Measurements from ENCODE around the gene SAA4.
A peak's percentile ranks its signal among the peaks of the same experiment; 100 is the strongest.
"Not testable (repeated sequence)": the region's sequence is repeated elsewhere in the genome, so short reads cannot be mapped to it uniquely, and the experiment has no call there.

Gene SAA4

DNA sequence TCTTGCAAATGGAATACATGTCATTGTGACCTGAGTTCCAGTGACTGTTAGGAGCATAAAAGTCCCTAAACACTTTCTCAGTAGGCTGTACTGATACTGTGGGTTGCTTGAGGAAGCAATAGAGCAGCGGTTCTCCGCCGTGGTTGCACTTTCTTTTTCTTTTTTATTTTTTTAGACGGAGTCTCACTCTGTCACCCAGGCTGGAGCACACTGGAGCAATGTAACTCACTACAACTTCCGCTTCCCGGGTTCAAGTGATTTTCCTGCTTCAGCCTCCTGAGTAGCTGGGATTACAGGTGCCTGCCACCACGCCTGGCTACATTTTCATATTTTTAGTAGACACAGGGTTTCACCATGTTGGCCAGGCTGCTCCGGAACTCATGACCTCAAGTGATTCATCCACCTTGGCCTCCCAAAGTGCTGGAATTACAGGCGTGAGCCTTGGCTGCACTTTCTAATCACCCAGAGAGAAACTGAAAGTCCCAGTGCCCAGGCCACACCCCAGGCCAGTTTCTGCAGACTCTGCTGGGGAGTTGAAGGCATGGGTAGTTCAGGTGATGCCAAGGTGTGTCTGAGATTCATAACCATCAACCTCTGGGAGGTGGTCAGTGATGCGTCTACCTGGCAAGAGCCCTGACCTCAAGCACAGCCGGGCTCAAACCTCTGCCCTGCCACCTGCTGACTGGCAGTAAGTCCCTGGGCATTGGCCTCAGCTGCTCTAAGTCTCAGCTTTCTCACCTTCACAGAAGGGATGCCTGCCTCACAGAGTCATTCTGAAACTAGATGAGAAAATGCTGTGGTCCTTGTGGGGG is 10.0 kb upstream of the SAA4 start:
- not testable (repeated sequence) for DNase-seq (ENCODE audit: low read depth in 2 of 2)

DNA sequence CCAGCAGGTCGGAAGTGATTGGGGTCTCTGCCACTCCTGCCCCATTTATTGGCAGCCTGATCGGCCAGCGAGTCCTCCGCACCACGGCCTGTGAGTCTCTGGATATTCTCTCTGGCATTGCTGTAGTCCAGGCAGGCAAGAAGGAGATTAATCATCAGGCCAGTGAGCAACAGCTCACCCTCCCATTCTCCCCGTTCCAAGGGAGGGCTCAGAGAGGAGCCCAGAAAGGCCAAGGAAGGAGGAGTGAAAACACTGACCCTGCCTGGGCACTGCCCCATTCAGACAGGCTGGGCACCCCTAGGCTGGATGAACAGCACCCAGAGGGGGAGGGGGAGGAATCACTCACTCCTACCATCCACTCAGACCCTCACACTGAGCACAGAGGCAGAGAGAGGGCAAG is 8.8 kb upstream of the SAA4 start:
- no peak for DNase-seq (ENCODE audit: low read depth in 2 of 2)

DNA sequence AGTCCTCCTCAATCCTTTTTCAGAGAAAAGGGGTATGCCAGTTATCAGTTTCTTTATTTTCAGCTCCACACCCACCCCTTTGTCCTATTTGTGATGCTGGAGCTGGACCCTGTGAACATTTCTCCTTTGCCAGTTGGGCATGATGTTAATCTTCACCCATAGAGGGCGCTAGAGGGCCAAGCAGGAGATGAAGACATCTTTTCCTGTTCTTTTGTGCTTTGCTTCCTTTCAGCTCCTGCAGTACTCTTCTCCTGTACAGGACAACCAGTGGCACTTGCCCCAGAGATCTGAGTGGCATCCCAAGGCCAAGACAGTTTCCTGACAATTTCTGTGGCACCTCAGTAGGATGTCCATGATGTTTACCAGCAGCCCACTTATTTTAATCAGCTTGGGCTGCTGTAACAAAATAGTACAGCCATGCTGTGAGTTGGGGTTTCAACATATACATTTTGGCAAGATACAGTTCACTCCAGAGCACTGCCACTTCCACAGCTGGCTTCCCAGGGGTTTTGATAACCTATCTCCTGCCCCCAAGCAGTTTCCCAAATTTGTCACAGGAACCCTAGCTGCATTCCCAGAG is 7.3 kb upstream of the SAA4 start:
- DNase-seq (ENCODE audit: low read depth in 2 of 2), result peak; percentile 23 to 25

- DNase-seq (ENCODE audit: low read depth in 2 of 2), result no peak
Observed at GRCh38 chr11:18239655-18240054, 3.1 kb upstream of the SAA4 start.

DNA sequence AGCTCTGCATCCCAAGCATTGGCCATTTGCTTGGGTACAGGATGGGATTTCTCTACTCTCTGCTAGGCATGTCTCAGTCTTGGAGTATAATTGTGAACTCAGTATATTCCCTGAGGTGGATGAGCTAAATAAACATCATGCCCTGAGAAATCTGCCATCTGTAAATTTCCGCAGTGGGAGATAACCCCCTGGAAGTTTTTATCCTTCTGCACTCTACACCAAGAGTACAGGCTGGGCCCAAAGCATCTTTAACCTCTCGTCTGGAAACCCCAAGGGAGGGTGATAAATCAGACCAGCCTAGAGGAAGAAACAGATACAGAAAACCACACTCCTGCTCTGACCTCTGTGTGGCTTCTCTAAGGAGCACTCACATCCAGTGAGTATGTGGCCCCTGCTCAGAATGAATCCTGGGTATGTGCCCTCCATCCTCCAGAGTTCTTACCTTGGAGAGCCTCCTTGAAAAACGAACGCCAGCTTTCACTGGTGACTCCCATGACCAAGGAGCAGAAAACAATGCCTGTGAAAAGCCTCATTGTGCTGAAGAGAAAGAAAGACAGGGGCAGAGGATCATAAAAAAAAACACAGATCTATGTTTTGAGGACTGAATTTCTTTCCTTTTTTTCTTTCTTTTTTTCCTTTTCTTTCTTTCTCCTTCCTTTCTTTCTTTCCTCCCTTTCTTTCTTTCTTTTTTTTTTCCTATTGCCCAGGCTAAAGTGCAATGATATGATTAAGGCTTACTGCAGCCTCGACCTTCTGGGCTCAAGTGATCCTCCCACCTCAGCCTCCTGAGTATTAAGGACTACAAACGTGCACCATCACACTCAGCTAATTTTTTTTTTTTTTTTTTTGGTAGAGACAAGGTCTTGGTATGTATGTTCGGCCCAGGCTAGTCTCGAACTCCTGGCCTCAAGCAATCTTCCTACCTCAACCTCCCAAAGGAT is 938 bp downstream of the SAA4 start:
- no peak for DNase-seq (ENCODE audit: low read depth in 2 of 2)

- DNase-seq (ENCODE audit: low read depth in 2 of 2), result no peak
Observed at GRCh38 chr11:18233912-18234311, 2.7 kb downstream of the SAA4 start.

GRCh38 chr11:18230859-18231258 is 5.7 kb downstream of the SAA4 start:
- no peak for DNase-seq (ENCODE audit: low read depth in 2 of 2)

DNA sequence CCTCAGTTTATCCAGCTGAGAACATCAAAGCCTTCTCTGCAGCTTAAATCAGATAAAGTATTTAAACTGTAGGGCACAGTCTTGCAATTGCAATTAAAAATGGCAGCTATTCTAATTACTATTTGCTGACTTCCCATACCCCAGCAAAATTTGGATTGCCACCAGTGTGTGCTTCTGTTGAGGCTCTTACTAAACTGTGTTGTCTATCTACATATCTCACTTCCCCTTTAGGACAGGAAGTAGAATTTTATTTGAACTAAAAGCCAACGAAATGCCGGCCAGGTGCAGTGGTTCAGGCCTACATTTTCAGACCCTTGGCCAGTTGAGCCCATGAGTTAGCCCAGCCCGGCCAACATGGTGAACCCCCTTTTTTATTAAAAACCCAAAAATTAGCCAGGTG is 7.1 kb downstream of the SAA4 start:
- no peak for DNase-seq (ENCODE audit: low read depth in 2 of 2)

DNA sequence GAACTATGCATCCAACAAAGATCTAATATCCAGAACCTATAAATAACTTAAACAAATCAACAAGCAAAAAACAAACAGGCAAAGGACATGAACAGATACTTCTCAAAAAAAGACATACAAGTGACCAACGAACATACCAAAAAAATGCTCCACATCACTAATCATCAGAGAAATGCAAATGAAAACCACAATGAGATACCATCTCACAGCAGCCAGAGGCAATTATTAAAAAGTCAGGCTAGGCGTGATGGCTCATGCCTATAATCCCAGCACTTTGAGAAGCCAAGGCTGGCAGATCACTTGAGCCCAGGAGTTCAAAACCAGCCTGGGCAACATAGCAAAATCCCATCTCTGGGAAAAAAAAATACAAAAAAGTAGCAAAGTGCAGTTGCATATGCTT is 10.7 kb downstream of the SAA4 start:
- DNase-seq (ENCODE audit: low read depth in 2 of 2), result no peak

DNA sequence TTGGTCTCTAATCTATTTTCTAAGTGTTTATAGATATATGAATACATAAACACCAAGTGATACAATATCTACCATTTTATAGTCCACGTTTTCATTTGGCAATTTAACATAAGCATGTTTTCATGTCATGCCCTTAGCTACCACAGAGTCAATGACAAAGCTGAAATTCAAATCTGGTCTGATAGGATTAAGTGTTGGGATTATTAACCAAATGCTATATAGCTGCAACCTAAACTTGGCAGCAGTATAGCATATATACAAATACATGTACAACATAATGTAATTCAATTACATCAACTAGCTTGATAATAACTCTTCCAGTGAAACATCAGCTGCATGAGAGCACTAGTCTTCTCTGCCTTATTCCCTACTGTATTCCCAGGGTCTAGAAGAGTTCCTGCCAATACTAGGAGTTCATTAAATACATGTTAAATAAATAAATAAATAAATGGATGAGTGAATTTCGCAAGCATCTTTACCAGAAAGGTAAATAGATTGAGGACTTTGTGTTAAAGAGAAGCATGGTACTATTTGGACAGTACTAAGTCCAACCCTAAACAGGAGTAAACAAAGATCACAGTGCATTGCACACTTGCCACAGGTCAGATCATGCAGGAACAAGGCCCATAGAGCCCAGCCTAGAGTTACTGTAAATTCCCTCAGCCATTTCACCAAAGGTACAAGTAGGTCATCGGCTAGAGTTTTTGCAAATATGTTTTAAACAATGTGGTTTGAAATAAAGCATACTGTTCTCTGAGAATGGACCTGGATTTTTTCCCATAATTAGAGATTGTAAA is 12.8 kb downstream of the SAA4 start:
- no peak for DNase-seq (ENCODE audit: low read depth in 2 of 2)

DNA sequence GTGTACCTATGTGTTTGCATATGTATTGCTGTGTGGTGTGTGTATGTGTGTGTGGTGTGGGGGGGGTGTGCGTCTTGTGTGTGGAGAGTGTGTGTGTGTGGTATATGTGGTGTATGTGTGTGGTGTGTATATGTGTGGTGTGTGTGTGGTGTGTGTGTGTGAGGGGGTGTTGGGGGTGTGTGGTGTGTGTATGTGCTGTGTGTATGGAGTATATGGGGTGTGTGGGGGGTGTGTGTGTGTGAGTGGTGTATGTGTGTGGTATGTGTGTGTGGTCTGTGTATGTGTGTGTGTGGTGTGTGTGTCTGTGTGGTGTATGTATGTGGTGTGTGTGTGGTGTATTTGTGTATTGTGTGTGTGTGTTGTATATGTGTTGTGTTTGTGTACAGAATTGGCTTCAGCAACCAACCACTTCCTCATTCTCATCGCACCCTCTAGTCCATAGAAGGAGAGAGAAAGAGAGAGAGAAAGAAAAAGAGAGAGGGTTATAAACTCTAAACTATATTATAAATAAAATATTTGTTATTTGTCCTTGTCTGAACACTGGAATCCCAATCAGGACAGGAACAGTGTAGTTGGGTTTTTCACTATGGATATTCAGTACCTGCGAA is 13.7 kb downstream of the SAA4 start:
- no peak for DNase-seq (ENCODE audit: low read depth in 2 of 2)

- no peak for DNase-seq (ENCODE audit: low read depth in 2 of 2)
Observed at GRCh38 chr11:18221274-18221876, 15.2 kb downstream of the SAA4 start.

- DNase-seq (ENCODE audit: low read depth in 2 of 2), result no peak
Observed at GRCh38 chr11:18209058-18209457, 27.5 kb downstream of the SAA4 start.

- no peak for DNase-seq (ENCODE audit: low read depth in 2 of 2)
Observed at GRCh38 chr11:18204771-18205170, 31.8 kb downstream of the SAA4 start.

DNA sequence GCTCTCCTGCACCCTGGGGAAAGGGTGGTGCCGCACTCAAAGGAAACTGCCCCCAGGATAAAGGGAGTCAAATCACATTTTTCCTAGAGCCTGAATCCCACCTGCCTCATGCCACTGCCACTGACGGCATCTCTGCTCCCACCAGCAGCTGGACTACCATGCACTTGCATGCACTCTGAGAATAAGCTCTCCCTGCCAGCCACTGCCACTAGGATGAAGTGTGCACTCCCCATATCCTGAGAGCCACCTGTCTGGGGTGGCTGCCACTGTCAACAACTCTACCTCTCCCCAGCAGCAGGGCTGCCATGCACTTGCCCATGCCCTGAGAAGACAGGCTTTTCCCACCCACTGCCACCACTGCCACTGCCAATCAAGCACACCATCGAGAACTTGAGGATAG is 32.4 kb downstream of the SAA4 start:
- DNase-seq (ENCODE audit: low read depth in 2 of 2), result no peak

GRCh38 chr11:18203723-18204122 is 32.9 kb downstream of the SAA4 start:
- no peak for DNase-seq (ENCODE audit: low read depth in 2 of 2)

DNA sequence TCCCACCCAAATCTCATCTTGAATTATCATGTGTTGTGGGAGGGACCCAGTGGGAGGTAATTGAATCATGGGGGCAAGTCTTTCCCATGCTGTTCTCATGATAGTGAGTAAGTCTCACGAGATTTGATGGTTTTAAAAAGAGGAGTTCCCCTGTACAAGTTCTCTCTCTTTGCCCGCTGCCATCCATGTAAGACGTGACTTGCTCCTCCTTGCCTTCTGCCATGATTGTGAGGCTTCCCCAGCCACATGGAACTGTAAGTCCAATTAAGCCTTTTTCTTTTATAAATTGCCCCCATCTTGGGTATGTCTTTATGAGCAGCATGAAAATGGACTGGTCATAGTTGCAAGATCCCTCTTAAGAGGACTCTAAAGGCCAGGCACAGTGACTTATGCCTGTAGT is 38.9 kb downstream of the SAA4 start:
- not testable (repeated sequence) for DNase-seq (ENCODE audit: low read depth in 2 of 2)

DNA sequence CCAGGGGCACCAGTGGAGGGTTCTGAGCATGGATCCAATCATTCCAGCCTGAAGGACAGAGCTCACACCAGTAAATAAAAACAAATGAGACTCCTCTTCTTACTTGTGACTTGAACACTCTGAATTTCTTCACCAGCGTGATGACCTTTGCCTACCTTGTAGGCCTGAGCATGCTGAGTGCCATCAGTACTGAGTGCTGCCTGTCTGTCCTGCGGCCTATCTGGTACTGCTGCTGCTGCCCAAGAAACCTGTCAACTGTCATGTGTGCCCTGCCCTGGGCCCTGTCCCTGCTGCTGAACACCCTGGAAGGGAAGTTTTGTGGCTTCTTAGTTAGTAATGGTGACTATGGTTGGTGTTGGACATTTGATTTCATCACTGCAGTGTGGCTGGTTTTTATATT is 40.1 kb downstream of the SAA4 start:
- DNase-seq (ENCODE audit: low read depth in 2 of 2), result no peak

- DNase-seq (ENCODE audit: low read depth in 2 of 2), result no peak
Observed at GRCh38 chr11:18193010-18193409, 43.6 kb downstream of the SAA4 start.

- DNase-seq (ENCODE audit: low read depth in 2 of 2), result no peak
Observed at GRCh38 chr11:18191376-18191775, 45.2 kb downstream of the SAA4 start.

Measured in fibroblast of skin of left biceps (primary cell).